Measurements from ENCODE around the gene RPAP3. TPM values are rescaled to one million over a fixed set of nuclear protein-coding genes. Genes with fewer than 3 reads are reported as not detected.

RPAP3 gene
- total and polyA plus RNA-seq, 2 experiments from 2014 or later = 31.4 to 69.9 TPM

DNA sequence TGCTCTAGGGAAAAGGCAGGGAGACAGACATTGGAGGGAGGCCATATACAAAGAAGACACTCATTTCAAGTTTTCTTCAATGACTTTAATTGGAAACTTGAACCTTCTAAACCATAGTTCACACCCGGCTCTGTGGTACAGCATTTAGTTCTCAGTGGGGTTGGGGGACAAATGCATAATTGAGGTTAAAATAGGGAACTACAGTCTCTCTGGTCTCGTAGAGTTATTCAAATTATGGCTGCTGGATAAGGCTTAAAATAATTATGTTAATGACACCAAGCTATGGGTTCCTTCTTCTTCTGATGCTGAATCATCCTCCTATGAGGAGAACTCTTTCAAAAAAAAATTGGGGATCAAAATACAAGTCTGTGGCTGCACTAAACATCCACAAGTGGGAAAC is 3.8 kb upstream of the RPAP3 start (continued):
- TF ChIP-seq, protein P1, sequence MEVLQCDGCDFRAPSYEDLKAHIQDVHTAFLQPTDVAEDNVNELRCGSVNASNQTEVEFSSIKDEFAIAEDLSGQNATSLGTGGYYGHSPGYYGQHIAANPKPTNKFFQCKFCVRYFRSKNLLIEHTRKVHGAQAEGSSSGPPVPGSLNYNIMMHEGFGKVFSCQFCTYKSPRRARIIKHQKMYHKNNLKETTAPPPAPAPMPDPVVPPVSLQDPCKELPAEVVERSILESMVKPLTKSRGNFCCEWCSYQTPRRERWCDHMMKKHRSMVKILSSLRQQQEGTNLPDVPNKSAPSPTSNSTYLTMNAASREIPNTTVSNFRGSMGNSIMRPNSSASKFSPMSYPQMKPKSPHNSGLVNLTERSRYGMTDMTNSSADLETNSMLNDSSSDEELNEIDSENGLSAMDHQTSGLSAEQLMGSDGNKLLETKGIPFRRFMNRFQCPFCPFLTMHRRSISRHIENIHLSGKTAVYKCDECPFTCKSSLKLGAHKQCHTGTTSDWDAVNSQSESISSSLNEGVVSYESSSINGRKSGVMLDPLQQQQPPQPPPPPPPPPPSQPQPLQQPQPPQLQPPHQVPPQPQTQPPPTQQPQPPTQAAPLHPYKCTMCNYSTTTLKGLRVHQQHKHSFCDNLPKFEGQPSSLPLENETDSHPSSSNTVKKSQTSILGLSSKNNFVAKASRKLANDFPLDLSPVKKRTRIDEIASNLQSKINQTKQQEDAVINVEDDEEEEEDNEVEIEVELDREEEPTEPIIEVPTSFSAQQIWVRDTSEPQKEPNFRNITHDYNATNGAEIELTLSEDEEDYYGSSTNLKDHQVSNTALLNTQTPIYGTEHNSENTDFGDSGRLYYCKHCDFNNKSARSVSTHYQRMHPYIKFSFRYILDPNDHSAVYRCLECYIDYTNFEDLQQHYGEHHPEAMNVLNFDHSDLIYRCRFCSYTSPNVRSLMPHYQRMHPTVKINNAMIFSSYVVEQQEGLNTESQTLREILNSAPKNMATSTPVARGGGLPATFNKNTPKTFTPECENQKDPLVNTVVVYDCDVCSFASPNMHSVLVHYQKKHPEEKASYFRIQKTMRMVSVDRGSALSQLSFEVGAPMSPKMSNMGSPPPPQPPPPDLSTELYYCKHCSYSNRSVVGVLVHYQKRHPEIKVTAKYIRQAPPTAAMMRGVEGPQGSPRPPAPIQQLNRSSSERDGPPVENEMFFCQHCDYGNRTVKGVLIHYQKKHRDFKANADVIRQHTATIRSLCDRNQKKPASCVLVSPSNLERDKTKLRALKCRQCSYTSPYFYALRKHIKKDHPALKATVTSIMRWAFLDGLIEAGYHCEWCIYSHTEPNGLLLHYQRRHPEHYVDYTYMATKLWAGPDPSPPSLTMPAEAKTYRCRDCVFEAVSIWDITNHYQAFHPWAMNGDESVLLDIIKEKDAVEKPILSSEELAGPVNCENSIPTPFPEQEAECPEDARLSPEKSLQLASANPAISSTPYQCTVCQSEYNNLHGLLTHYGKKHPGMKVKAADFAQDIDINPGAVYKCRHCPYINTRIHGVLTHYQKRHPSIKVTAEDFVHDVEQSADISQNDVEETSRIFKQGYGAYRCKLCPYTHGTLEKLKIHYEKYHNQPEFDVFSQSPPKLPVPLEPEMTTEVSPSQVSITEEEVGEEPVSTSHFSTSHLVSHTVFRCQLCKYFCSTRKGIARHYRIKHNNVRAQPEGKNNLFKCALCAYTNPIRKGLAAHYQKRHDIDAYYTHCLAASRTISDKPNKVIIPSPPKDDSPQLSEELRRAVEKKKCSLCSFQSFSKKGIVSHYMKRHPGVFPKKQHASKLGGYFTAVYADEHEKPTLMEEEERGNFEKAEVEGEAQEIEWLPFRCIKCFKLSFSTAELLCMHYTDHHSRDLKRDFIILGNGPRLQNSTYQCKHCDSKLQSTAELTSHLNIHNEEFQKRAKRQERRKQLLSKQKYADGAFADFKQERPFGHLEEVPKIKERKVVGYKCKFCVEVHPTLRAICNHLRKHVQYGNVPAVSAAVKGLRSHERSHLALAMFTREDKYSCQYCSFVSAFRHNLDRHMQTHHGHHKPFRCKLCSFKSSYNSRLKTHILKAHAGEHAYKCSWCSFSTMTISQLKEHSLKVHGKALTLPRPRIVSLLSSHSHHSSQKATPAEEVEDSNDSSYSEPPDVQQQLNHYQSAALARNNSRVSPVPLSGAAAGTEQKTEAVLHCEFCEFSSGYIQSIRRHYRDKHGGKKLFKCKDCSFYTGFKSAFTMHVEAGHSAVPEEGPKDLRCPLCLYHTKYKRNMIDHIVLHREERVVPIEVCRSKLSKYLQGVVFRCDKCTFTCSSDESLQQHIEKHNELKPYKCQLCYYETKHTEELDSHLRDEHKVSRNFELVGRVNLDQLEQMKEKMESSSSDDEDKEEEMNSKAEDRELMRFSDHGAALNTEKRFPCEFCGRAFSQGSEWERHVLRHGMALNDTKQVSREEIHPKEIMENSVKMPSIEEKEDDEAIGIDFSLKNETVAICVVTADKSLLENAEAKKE (CRISPR knock-in tag; IDR thresholded peaks at IDR 0.05) = no peak
- TF ChIP-seq POLR2AphosphoS5 (IDR thresholded peaks at IDR 0.05; ENCODE audit: low read depth) = no peak

DNA sequence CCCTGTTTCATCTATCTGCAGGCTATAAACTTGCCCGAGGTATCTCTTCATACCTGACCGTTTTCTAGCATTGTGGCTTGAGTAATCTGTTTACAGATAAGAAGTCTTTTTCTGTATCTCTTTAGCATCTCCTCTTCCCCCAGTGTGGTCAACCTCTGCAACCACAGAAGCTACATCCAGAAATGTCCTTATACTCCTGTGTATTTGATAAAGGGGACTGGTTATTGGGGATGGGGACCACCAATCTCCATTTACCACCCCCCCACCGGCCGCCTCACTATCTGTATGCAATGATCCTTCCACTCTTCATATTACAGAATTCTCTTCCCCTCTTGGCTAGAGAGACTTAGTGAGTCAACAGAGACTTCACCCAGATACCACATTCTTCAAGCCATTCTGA is 3.4 kb upstream of the RPAP3 start:
- no peak for DNase-seq (ENCODE audit: low spot score)
- Mint-ChIP-seq H3K9me3 (no peaks in the 10 kb centered on the region), H3K27me3 (ENCODE audit: insufficient read depth, low read depth, poor library complexity) (peaks cover 3% of the 10 kb centered on the region), H3K4me3 (no peak overlapping the region), H3K4me1 (peaks cover 13% of the 10 kb centered on the region), H3K27ac (no peak overlapping the region), H3K36me3 (ENCODE audit: low read depth) (no peaks in the 10 kb centered on the region; the same call in 2 of the 3 replicates)
- no peak for ATAC-seq
- H3K4me3 ChIP-seq = no peak overlapping the region
- no peak overlapping the region for H3K4me2 ChIP-seq
- no peaks in the 10 kb centered on the region for H3F3A ChIP-seq (replicated peaks; ENCODE audit: low read depth)
- H3K9me2 ChIP-seq (ENCODE audit: insufficient read depth) = no peaks in the 10 kb centered on the region
- H3K79me2 ChIP-seq (replicated peaks; ENCODE audit: insufficient read depth) = peaks cover 12% of the 10 kb centered on the region
- H3K36me3 ChIP-seq (ENCODE audit: insufficient read depth) = no peaks in the 10 kb centered on the region
- no peaks in the 10 kb centered on the region for H4K20me1 ChIP-seq (replicated peaks; ENCODE audit: insufficient read depth)
- H3K27me3 ChIP-seq (ENCODE audit: insufficient read depth) = no peaks in the 10 kb centered on the region; the same call in 1 of the 2 replicates
- H2AFZ ChIP-seq = no peak overlapping the region
- H3K27ac ChIP-seq (ENCODE audit: low read depth) = no peak overlapping the region
- H3K4me1 ChIP-seq (ENCODE audit: insufficient read depth) = peaks cover 5% of the 10 kb centered on the region
- TF ChIP-seq ZNF114 (CRISPR knock-in tag; IDR thresholded peaks at IDR 0.05) (no peak), JUNB (IDR thresholded peaks at IDR 0.05; ENCODE audit: unreplicated experiment) (no peak), CREB1 (CRISPR knock-in tag; IDR thresholded peaks at IDR 0.05; ENCODE audit: low read depth) (no peak), ZNF331 (CRISPR knock-in tag; IDR thresholded peaks at IDR 0.05; ENCODE audit: low read depth) (no peak), POLR2AphosphoS5 (IDR thresholded peaks at IDR 0.05; ENCODE audit: low read depth) (no peak), STAT1 (IDR thresholded peaks at IDR 0.05; ENCODE audit: unreplicated experiment) (no peak), NANOG (IDR thresholded peaks at IDR 0.05; ENCODE audit: borderline replicate concordance) (no peak)
- TF ChIP-seq, protein P2, sequence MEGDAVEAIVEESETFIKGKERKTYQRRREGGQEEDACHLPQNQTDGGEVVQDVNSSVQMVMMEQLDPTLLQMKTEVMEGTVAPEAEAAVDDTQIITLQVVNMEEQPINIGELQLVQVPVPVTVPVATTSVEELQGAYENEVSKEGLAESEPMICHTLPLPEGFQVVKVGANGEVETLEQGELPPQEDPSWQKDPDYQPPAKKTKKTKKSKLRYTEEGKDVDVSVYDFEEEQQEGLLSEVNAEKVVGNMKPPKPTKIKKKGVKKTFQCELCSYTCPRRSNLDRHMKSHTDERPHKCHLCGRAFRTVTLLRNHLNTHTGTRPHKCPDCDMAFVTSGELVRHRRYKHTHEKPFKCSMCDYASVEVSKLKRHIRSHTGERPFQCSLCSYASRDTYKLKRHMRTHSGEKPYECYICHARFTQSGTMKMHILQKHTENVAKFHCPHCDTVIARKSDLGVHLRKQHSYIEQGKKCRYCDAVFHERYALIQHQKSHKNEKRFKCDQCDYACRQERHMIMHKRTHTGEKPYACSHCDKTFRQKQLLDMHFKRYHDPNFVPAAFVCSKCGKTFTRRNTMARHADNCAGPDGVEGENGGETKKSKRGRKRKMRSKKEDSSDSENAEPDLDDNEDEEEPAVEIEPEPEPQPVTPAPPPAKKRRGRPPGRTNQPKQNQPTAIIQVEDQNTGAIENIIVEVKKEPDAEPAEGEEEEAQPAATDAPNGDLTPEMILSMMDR (conservative IDR thresholded peaks at IDR 0.05; ENCODE audit: low read depth in 2 of 2) = no peak
- TF ChIP-seq, protein P1 (CRISPR knock-in tag; IDR thresholded peaks at IDR 0.05) = no peak

Measured in GM23338 (cell line).